Effector memory CD4-positive, alpha-beta T cell (primary cell): ENCODE measurements around the gene PPP1R36.
"Not testable (repeated sequence)": the region's sequence is repeated elsewhere in the genome, so short reads cannot be mapped to it uniquely, and the experiment has no call there.

Experiments
- DNase-seq, 3 donors: peaks; one replicate each; pipeline ENCODE4 v3.0.0-alpha.2; 2020
- H3K27ac ChIP-seq: 2 replicates; pipeline ENCODE4 v1.7.0; 2013; ENCODE audit warnings: mild to moderate bottlenecking, low read length, moderate library complexity; ENCODE audit not compliant: insufficient read depth, poor library complexity, severe bottlenecking
- H3K27me3 ChIP-seq: replicated peaks from 2 replicates; pipeline ENCODE4 v1.7.0; 2013; ENCODE audit warnings: mild to moderate bottlenecking, low read length; ENCODE audit not compliant: insufficient read depth, control insufficient read depth, poor library complexity, severe bottlenecking
- H3K36me3 ChIP-seq: 2 replicates; pipeline ENCODE4 v1.7.0; 2013; ENCODE audit warnings: mild to moderate bottlenecking, low read length, moderate library complexity; ENCODE audit not compliant: control insufficient read depth, insufficient read depth
- H3K4me1 ChIP-seq: 2 replicates; pipeline ENCODE4 v1.7.0; 2013; ENCODE audit warnings: low read length, mild to moderate bottlenecking; ENCODE audit not compliant: control insufficient read depth, insufficient read depth, poor library complexity, severe bottlenecking
- H3K4me3 ChIP-seq: 2 replicates; pipeline ENCODE4 v1.7.0; 2013; ENCODE audit warnings: low read length, low read depth, mild to moderate bottlenecking; ENCODE audit not compliant: insufficient read depth, poor library complexity, severe bottlenecking
- H3K9me3 ChIP-seq: 2 replicates; pipeline ENCODE4 v1.7.0; 2013; ENCODE audit warnings: mild to moderate bottlenecking, low read length, moderate library complexity; ENCODE audit not compliant: control insufficient read depth

The PPP1R36 gene

GRCh38 chr14:64628940-64629408, 79.2 kb downstream of the PPP1R36 start:
- DNase-seq, result no peak

GRCh38 chr14:64630778-64631177, 81.0 kb downstream of the PPP1R36 start:
- H3K27me3 ChIP-seq, result no peaks in the 10 kb centered on the region
- no peak overlapping the region for H3K4me3 ChIP-seq
- no peak overlapping the region for H3K27ac ChIP-seq
- DNase-seq, result no peak
- H3K4me1 ChIP-seq, result no peaks in the 10 kb centered on the region
- H3K36me3 ChIP-seq, result no peaks in the 10 kb centered on the region
- no peaks in the 10 kb centered on the region for H3K9me3 ChIP-seq

More at GRCh38 chr14:64628940-64629408, 79.2 kb downstream of the PPP1R36 start:
- Histone ChIP-seq H3K4me1 (no peaks in the 10 kb centered on the region), H3K4me3 (no peak overlapping the region), H3K9me3 (no peaks in the 10 kb centered on the region), H3K27me3 (no peaks in the 10 kb centered on the region), H3K36me3 (no peaks in the 10 kb centered on the region), H3K27ac (no peak overlapping the region)

- not testable (repeated sequence) for H3K4me1 ChIP-seq, H3K4me3 ChIP-seq, H3K36me3 ChIP-seq, DNase-seq, H3K27me3 ChIP-seq, H3K9me3 ChIP-seq, H3K27ac ChIP-seq
Measured at GRCh38 chr14:64631222-64631621, 81.5 kb downstream of the PPP1R36 start.

DNA sequence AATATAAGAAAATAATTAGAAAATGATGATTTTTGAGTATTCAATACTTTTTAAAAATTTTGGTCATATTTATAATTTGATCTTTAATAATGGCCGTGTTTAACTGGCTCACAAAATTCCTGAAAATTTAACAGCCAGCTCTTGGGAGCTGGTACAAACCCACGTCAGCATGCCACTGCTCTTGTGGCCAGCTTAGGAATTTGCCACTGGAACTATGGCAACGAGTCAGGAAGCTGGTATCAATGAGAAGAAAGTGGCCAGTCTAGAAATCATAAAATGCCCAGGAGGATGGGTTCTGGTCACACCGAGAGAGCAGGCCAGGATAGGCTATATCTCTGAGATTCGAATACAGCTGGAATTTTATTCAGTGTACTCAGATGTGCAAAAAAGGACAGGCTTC, 82.3 kb downstream of the PPP1R36 start:
- Histone ChIP-seq H3K9me3 (no peaks in the 10 kb centered on the region), H3K4me3 (no peak overlapping the region), H3K27ac (no peak overlapping the region), H3K27me3 (no peaks in the 10 kb centered on the region), H3K4me1 (no peaks in the 10 kb centered on the region), H3K36me3 (no peaks in the 10 kb centered on the region)
- no peak for DNase-seq

DNA sequence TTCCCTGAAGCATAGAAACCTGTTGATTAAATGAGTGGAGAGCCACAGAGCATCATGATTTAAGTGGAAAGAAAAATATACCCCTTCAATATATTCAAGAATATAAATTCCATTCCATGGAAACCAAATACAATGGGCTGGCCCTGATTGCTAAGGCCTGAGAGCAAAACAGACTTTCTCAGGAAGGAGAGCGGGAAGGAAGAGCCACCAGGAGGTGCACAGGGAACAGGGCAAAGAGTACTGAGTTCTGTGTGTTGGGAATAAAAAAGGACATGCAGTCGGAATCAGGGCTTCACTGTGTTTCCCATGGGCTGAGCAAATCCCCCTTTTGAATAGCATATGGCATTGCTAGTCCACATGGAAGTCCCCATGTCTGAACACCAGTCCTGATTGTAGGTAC, 84.8 kb downstream of the PPP1R36 start:
- no peak overlapping the region for H3K4me3 ChIP-seq
- H3K4me1 ChIP-seq, result no peaks in the 10 kb centered on the region
- H3K36me3 ChIP-seq, result no peaks in the 10 kb centered on the region
- no peak overlapping the region for H3K27ac ChIP-seq
- no peak for DNase-seq
- no peaks in the 10 kb centered on the region for H3K27me3 ChIP-seq
- H3K9me3 ChIP-seq, result no peaks in the 10 kb centered on the region

DNA sequence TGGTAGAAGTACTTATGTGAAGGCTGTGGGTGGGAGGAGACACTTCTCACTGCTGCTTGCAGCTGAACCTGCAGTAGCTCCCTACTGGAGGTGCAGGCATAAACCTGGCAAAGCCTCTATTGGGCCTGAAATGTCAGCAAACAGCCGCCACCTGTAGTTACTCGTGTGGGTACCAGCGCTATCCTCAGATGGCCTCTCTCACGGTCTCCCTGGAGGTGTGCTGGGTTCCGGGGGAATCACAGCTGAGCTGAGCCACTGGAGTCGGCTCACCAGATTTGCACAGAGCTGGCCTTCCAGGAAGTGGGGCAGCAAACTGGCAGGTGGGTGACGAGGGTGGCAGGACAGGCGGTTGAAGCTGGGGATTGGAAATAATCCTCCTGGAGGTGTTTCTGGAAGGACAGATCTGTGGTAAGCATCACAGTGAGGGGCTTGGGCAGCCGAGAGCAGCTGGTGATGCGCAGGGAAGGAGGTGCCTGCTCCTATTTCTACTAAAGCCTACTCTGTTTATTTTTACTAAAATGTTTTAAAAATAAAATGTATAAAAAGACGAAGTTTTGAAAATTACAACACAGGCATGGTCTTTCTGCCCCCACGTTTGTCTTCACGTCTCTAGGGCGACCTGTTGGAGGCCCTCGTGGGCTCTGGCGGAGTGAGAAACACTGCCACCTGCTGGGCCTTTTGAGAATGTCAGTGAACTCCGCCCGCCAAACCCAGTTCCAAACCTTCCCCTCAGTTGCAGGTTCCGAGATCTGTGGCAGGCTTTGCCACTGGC, 86.6 kb downstream of the PPP1R36 start:
- no peaks in the 10 kb centered on the region for H3K4me1 ChIP-seq
- no peaks in the 10 kb centered on the region for H3K36me3 ChIP-seq
- H3K9me3 ChIP-seq, result no peaks in the 10 kb centered on the region
- peak; percentile 38 to 54 (median 42) for DNase-seq
- H3K27me3 ChIP-seq, result no peaks in the 10 kb centered on the region
- no peak overlapping the region for H3K27ac ChIP-seq
- no peak overlapping the region for H3K4me3 ChIP-seq

DNA sequence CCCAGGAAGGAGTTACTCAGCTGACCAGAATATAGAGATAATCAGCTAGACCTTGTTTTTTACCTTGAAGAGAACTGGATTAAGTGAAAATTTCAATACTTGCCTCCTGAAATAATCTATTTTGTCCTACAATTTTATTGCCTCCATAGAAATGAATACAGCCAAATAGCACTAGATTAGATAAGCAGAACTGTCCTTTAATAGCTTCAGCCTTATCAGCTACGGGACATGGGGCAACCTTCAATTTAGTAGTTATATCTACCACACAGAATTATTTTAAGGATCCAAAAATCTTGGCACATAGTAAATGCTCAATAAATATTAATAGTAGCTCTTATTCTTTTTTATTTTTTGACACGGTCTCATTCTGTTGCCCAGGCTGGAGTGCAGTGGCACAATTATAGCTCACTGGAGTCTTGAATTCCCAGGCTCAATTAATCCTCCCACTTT, 87.2 kb downstream of the PPP1R36 start:
- no peaks in the 10 kb centered on the region for H3K27me3 ChIP-seq
- no peak for DNase-seq
- H3K27ac ChIP-seq, result no peak overlapping the region

DNA sequence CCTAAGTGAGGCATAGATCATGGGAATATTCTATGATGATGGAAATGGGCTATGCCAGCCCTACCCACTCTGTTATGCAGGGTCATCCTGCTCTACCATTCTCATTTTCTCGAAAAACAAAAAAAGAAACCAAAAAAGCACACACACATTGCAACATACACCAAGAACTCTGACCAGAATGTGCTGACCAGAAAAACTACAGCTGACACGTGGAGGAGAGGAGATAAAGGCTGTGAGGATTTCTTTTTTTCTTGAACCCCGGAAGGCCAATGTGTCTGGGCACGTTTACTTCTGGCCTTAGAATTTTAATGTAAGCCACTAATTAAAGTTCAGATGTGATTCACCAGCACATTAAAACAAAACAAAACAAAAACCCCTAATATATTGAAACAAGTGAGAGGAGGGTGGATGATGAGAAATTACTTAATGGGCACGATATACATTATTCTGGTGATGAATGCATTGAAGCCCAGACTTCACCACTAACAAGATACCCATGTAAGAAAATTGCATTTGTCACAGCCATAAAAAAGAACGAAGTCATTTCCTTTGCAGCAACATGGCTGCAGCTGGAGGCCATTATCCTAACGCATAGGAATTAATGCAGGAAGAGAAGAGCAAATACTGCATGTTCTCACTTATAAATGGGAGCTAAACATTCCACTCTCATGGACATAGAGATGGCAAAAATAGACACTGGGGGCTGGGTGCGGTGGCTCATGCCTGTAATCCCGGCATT, 88.1 kb downstream of the PPP1R36 start:
- H3K9me3 ChIP-seq, result no peaks in the 10 kb centered on the region
- H3K27ac ChIP-seq, result no peak overlapping the region
- DNase-seq, result no peak
- no peaks in the 10 kb centered on the region for H3K36me3 ChIP-seq
- H3K4me1 ChIP-seq, result no peaks in the 10 kb centered on the region
- H3K27me3 ChIP-seq, result no peaks in the 10 kb centered on the region
- H3K4me3 ChIP-seq, result no peak overlapping the region

More for the DNA sequence above, 87.2 kb downstream of the PPP1R36 start:
- no peaks in the 10 kb centered on the region for H3K9me3 ChIP-seq
- no peak overlapping the region for H3K4me3 ChIP-seq
- H3K36me3 ChIP-seq, result no peaks in the 10 kb centered on the region
- H3K4me1 ChIP-seq, result no peaks in the 10 kb centered on the region

- Histone ChIP-seq H3K9me3 (no peaks in the 10 kb centered on the region), H3K27ac (no peak overlapping the region), H3K27me3 (no peaks in the 10 kb centered on the region), H3K36me3 (no peaks in the 10 kb centered on the region), H3K4me3 (no peak overlapping the region), H3K4me1 (no peaks in the 10 kb centered on the region)
- no peak for DNase-seq
Measured at GRCh38 chr14:64638625-64639024, 88.9 kb downstream of the PPP1R36 start.
